ENCODE measurements around the gene ZNF221. TPM values are rescaled to one million over a fixed set of nuclear protein-coding genes. Genes with fewer than 3 reads are reported as not detected.
A peak's percentile ranks its signal among the peaks of the same experiment; 100 is the strongest.

ZNF221 gene
- total and polyA plus RNA-seq, 8 donors, result 0.65 to 3.9 (median 1.3) TPM

- FAIRE-seq, result no peak
- 61 to 67% methylated on average over 1 of the region's 1 CpG for WGBS, 2 donors
- ATAC-seq, result no peak
- Histone ChIP-seq H3K36me3 (no peaks in the 10 kb centered on the region), H3K27ac (no peak overlapping the region), H3K4me1 (no peaks in the 10 kb centered on the region), H3K27me3 (no peaks in the 10 kb centered on the region), H3K4me3 (no peak overlapping the region), H3K9me3 (peaks cover 0 to 6% (median 3%) of the 10 kb centered on the region in 4 donors)
- no peak for TF ChIP-seq CTCF (IDR thresholded peaks at IDR 0.05)
- no peak for DNase-seq
- intact Hi-C loops (cut with DNase I), result no loop called here
These were observed 25.7 kb downstream of the ZNF221 start for GRCh38 chr19:43976732-43977131.

GRCh38 chr19:43983544-43983911 is 32.5 kb downstream of the ZNF221 start:
- peak overlapping the region in 1 of 4 donors; percentile 34 for H3K27ac ChIP-seq
- intact Hi-C loops (cut with DNase I), result no loop called here
- ATAC-seq (peak in 2 of 4 donors; percentile 2 to 3), FAIRE-seq (no peak), DNase-seq (no peak)
- H3K27me3 ChIP-seq, result no peaks in the 10 kb centered on the region
- peaks cover 0 to 3% (median 0%) of the 10 kb centered on the region in 3 donors for H3K4me1 ChIP-seq
- peaks cover 0 to 3% (median 0%) of the 10 kb centered on the region in 4 donors for H3K9me3 ChIP-seq
- peak overlapping the region; percentile 37 to 63 (median 50) for H3K4me3 ChIP-seq
- 72 to 83% methylated on average over 2 of the region's 2 CpGs for WGBS, 2 donors
- H3K36me3 ChIP-seq, result peaks cover 0 to under 1% (median 0%) of the 10 kb centered on the region in 3 donors
- no peak for TF ChIP-seq CTCF (IDR thresholded peaks at IDR 0.05)

- 1% methylated on average over 40 of the region's 40 CpGs for WGBS, 2 donors
- DNase-seq, result peak; percentile 80 to 95 (median 90)
- no peak for TF ChIP-seq CTCF (IDR thresholded peaks at IDR 0.05)
- intact Hi-C loops (cut with DNase I), result no loop called here
- Histone ChIP-seq H3K4me3 (peak within 1 kb of the TSS; percentile 37 to 63 (median 50)), H3K36me3 (peaks cover 0 to 6% (median 0%) of the 10 kb centered on the region in 3 donors), H3K9me3 (peaks cover 0 to 5% (median 0%) of the 10 kb centered on the region in 4 donors), H3K4me1 (peaks cover 0 to 3% (median 0%) of the 10 kb centered on the region in 3 donors), H3K27ac (peak within 1 kb of the TSS in 1 of 4 donors; percentile 34), H3K27me3 (no peaks in the 10 kb centered on the region)
- peak; percentile 88 for FAIRE-seq
- peak; percentile 99 to 100 (median 100) for ATAC-seq
These were observed 33.1 kb downstream of the ZNF221 start, which contains the start of gene ZNF155 for GRCh38 chr19:43983912-43984686. Gene ZNF155, plus strand, starts transcription at chr19:43984188. Its CDS starts 4,356 bp downstream, at chr19:43988544.

- DNase-seq (peak in 1 of 6 donors; percentile 18), FAIRE-seq (no peak), ATAC-seq (peak; percentile 6 to 56 (median 34))
- no peaks in the 10 kb centered on the region for H3K27me3 ChIP-seq
- intact Hi-C loops (cut with DNase I), result no loop called here
- H3K9me3 ChIP-seq, result peaks cover 0 to 5% (median 0%) of the 10 kb centered on the region in 4 donors
- peaks cover 0 to 3% (median 0%) of the 10 kb centered on the region in 3 donors for H3K4me1 ChIP-seq
- peak overlapping the region; percentile 37 to 63 (median 50) for H3K4me3 ChIP-seq
- H3K27ac ChIP-seq, result no peak overlapping the region
- 1 to 3% methylated on average over 14 of the region's 14 CpGs for WGBS, 2 donors
- H3K36me3 ChIP-seq, result peaks cover 0 to 6% (median 0%) of the 10 kb centered on the region in 3 donors
- TF ChIP-seq CTCF (IDR thresholded peaks at IDR 0.05), result no peak
These were observed 33.6 kb downstream of the ZNF221 start for GRCh38 chr19:43984687-43985000.

Measured in pancreas (tissue), 10 donors.